Tibial artery (tissue), 4 donors: Measurements from ENCODE around the gene ABCC12.

Source experiments
- DNase-seq, 2 donors: peaks; one replicate each; pipeline ENCODE4 v3.0.0-alpha.2; 2019
- H3K27ac ChIP-seq, 2 donors: fragments of 200-600 bp; sonication (generic) in 1 of 2; 1 replicate in 1 of 2; 2 replicates in 1 of 2; pipeline ENCODE4 v1.5.1; 2018 to 2019; ENCODE audit warnings: mild to moderate bottlenecking in 1 of 2
- H3K27me3 ChIP-seq, 2 donors: fragments of 200-600 bp; sonication (generic) in 1 of 2; one replicate each; pipeline versions ENCODE4 v1.5.1 to v1.6.0; 2016 to 2019
- H3K36me3 ChIP-seq, 3 donors: fragments of 200-600 bp; sonication (generic) in 2 of 3; one replicate each; pipeline ENCODE4 v1.5.1; 2016 to 2019; ENCODE audit warnings: mild to moderate bottlenecking in 2 of 3
- H3K4me1 ChIP-seq, 4 donors: fragments of 200-600 bp; sonication (generic) in 2 of 4; 1 replicate in 3 of 4; 2 replicates in 1 of 4; pipeline ENCODE4 v1.5.1; 2016 to 2019
- H3K4me3 ChIP-seq, 2 donors: fragments of 200-600 bp; sonication (generic) in 1 of 2; 1 replicate in 1 of 2; 2 replicates in 1 of 2; pipeline ENCODE4 v1.5.1; 2018 to 2019; ENCODE audit warnings: mild to moderate bottlenecking in 2 of 2
- H3K9me3 ChIP-seq, 3 donors: fragments of 200-600 bp; sonication (generic) in 1 of 3; one replicate each; pipeline ENCODE4 v1.5.1; 2016 to 2019
- CTCF ChIP-seq, 2 experiments: fragments of 200-600 bp in 1 of 2; fragments of 450-650 bp in 1 of 2; IDR thresholded peaks; one replicate each; pipeline ENCODE4 v1.5.1; 2017 to 2019; ENCODE audit warnings: antibody characterized with exemption in 2 of 2, mild to moderate bottlenecking in 1 of 2, moderate library complexity in 1 of 2
- intact Hi-C: fragments of 100-400 bp; cut with DNase I; formaldehyde crosslinking; loops from one replicate; pipeline ENCODE4 v1.15.0; 2023; ENCODE audit warnings: low total_unique reads

The ABCC12 gene

GRCh38 chr16:48113471-48113870 lies 42.3 kb downstream of the ABCC12 start:
- H3K4me3 ChIP-seq: no peak overlapping the region
- H3K4me1 ChIP-seq: no peaks in the 10 kb centered on the region
- H3K9me3 ChIP-seq: no peaks in the 10 kb centered on the region
- peaks cover 0 to 15% of the 10 kb centered on the region in 2 donors for H3K27me3 ChIP-seq
- no peak for TF ChIP-seq CTCF (IDR thresholded peaks at IDR 0.05)
- intact Hi-C loops: no loop called here
- no peak overlapping the region for H3K27ac ChIP-seq
- no peaks in the 10 kb centered on the region for H3K36me3 ChIP-seq
- DNase-seq: no peak

GRCh38 chr16:48113001-48113400 lies 42.8 kb downstream of the ABCC12 start:
- no peak for DNase-seq

GRCh38 chr16:48112600-48112999 lies 43.2 kb downstream of the ABCC12 start:
- no peaks in the 10 kb centered on the region for H3K9me3 ChIP-seq
- H3K27me3 ChIP-seq: peaks cover 0 to 15% of the 10 kb centered on the region in 2 donors
- TF ChIP-seq CTCF (IDR thresholded peaks at IDR 0.05): no peak
- H3K4me3 ChIP-seq: no peak overlapping the region
- H3K36me3 ChIP-seq: no peaks in the 10 kb centered on the region
- DNase-seq: no peak
- intact Hi-C loops: no loop called here
- no peaks in the 10 kb centered on the region for H3K4me1 ChIP-seq
- H3K27ac ChIP-seq: no peak overlapping the region

More at GRCh38 chr16:48113001-48113400, 42.8 kb downstream of the ABCC12 start:
- Histone ChIP-seq H3K9me3 (no peaks in the 10 kb centered on the region), H3K27me3 (peaks cover 0 to 15% of the 10 kb centered on the region in 2 donors), H3K27ac (no peak overlapping the region), H3K4me1 (no peaks in the 10 kb centered on the region), H3K4me3 (no peak overlapping the region), H3K36me3 (no peaks in the 10 kb centered on the region)
- no peak for TF ChIP-seq CTCF (IDR thresholded peaks at IDR 0.05)
- intact Hi-C loops: no loop called here

GRCh38 chr16:48110982-48111381 lies 44.8 kb downstream of the ABCC12 start:
- no peak overlapping the region for H3K4me3 ChIP-seq
- no peak for DNase-seq
- no peaks in the 10 kb centered on the region for H3K36me3 ChIP-seq
- no peaks in the 10 kb centered on the region for H3K9me3 ChIP-seq
- no peak for TF ChIP-seq CTCF (IDR thresholded peaks at IDR 0.05)
- intact Hi-C loops: no loop called here
- H3K27me3 ChIP-seq: peaks cover 0 to 18% of the 10 kb centered on the region in 2 donors
- H3K27ac ChIP-seq: no peak overlapping the region
- H3K4me1 ChIP-seq: no peaks in the 10 kb centered on the region

GRCh38 chr16:48110000-48110399 lies 45.8 kb downstream of the ABCC12 start:
- Histone ChIP-seq H3K9me3 (no peaks in the 10 kb centered on the region), H3K36me3 (no peaks in the 10 kb centered on the region), H3K4me1 (no peaks in the 10 kb centered on the region), H3K27ac (no peak overlapping the region), H3K27me3 (peaks cover 0 to 15% of the 10 kb centered on the region in 2 donors), H3K4me3 (no peak overlapping the region)
- no peak for DNase-seq
- TF ChIP-seq CTCF (IDR thresholded peaks at IDR 0.05): no peak
- intact Hi-C loops: no loop called here

- Histone ChIP-seq H3K27me3 (peaks cover 0 to 10% of the 10 kb centered on the region in 2 donors), H3K9me3 (no peaks in the 10 kb centered on the region), H3K4me1 (no peaks in the 10 kb centered on the region), H3K27ac (no peak overlapping the region), H3K4me3 (no peak overlapping the region), H3K36me3 (no peaks in the 10 kb centered on the region)
- TF ChIP-seq CTCF (IDR thresholded peaks at IDR 0.05): no peak
- DNase-seq: no peak
- intact Hi-C loops: no loop called here
Observed at GRCh38 chr16:48109475-48109874, 46.3 kb downstream of the ABCC12 start.
